HG03135 (cell line): ENCODE data around the gene IRF2.
A peak's percentile ranks its signal among the peaks of the same experiment; 100 is the strongest.

Experiments
- ATAC-seq: cut with Tn5 transposase; IDR thresholded peaks from one replicate; pipeline ENCODE4 v1.9.1; 2021; ENCODE audit warnings: mild to moderate bottlenecking, moderate library complexity; ENCODE audit not compliant: unreplicated experiment

Gene IRF2

GRCh38 chr4:184370711-184371389, 103.5 kb downstream of the IRF2 start:
- no peak for ATAC-seq

GRCh38 chr4:184369871-184370270, 104.5 kb downstream of the IRF2 start:
- ATAC-seq: no peak

- no peak for ATAC-seq
Observed at GRCh38 chr4:184368731-184369130, 105.6 kb downstream of the IRF2 start.

GRCh38 chr4:184368290-184368689, 106.1 kb downstream of the IRF2 start:
- ATAC-seq: no peak

GRCh38 chr4:184364100-184364921, 110.0 kb downstream of the IRF2 start:
- ATAC-seq: no peak

GRCh38 chr4:184363258-184363657, 111.1 kb downstream of the IRF2 start:
- ATAC-seq: no peak

- no peak for ATAC-seq
Observed at GRCh38 chr4:184362396-184362795, 112.0 kb downstream of the IRF2 start.

GRCh38 chr4:184361443-184361842, 112.9 kb downstream of the IRF2 start:
- ATAC-seq: no peak

- no peak for ATAC-seq
Observed at GRCh38 chr4:184359888-184360287, 114.5 kb downstream of the IRF2 start.

- ATAC-seq: no peak
Observed at GRCh38 chr4:184358521-184359232, 115.7 kb downstream of the IRF2 start.

GRCh38 chr4:184357772-184358171, 116.6 kb downstream of the IRF2 start:
- no peak for ATAC-seq

GRCh38 chr4:184357165-184357564, 117.2 kb downstream of the IRF2 start:
- ATAC-seq: no peak

GRCh38 chr4:184356366-184356765, 118.0 kb downstream of the IRF2 start:
- ATAC-seq: no peak

GRCh38 chr4:184355857-184356256, 118.5 kb downstream of the IRF2 start:
- no peak for ATAC-seq

- ATAC-seq: peak; percentile 37
Observed at GRCh38 chr4:184355111-184355604, 119.2 kb downstream of the IRF2 start.

GRCh38 chr4:184352891-184353290, 121.5 kb downstream of the IRF2 start:
- ATAC-seq: no peak

- ATAC-seq: no peak
Observed at GRCh38 chr4:184351560-184352451, 122.5 kb downstream of the IRF2 start.

GRCh38 chr4:184350964-184351363, 123.4 kb downstream of the IRF2 start:
- ATAC-seq: no peak

- ATAC-seq: no peak
Observed at GRCh38 chr4:184350213-184350817, 124.0 kb downstream of the IRF2 start.
